ENCODE measurements around the gene CEP131.

CEP131 gene

DNA sequence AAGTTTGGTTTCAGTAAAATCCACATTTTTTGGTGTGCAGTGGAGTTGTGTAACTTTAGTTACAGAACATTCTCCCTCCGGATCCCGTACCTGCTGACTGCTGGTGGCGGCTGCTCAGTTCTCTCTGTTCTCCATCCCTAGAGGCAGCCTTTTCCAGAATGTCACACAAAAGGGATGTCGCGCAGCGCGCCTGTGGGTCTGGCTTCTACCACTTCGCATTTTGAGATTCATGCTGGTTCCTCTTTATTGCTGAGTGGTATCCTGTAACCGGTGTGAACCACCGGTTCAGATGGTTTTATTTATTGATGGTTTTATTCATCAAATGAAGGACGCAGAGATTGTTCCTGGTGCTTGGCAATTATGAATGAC, 981 bp upstream of the CEP131 start:
- DNase-seq (ENCODE audit: low read depth) = no peak

DNA sequence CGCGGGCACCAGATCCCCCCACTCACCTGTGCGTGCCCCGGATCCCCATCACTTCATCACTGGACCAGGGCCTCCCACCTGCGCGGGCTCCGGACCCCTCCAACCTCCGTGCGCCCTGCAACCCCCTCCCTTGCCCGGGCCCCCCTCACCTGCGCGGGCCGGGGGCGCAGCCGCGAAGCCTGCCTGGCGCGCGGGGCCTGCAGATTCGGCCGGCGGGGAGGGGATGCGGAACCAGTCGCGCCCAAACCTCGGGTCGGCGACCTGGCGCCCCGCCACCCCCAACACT, 202 bp downstream of the CEP131 start:
- DNase-seq (ENCODE audit: low read depth) = no peak

DNA sequence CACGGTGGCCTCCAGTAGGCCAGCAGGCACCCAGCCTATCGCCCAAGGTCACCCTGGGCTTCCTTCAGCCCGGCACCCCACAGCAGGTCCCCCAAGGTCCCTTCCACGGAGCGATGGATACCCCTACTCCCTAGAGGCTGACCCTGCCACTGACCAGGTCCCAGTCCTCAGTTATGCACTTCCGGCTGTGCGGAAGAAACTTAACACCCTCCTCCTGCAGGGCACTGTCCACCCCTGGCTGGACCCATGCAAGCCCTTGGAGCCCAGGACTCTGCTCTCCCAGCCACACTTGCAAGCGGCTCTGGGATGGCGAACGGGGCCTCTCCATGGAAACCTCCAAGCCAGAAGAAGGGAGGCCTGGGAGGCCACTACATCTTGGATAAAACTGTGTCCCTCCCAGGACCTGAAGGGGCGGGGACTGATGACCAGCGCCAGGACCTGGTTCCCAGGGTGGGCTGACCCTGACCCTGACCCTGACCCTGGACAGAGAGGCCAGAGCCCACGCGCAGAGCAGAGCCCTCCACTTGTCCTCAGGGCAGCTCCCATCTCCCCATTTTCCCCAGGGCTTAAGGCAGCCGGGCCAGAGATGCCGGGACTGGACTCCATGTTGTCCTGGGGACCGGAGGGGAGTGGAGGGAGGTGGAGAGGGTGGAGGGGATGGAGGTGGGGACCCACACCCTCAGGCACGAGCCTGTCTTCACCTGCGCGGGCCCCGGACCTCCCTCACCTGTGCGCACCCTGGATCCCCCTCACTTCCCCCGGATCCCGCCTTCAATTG, 734 bp downstream of the CEP131 start:
- no peak for DNase-seq (ENCODE audit: low read depth)

- DNase-seq (ENCODE audit: low read depth) = no peak
These were observed 1.4 kb downstream of the CEP131 start for GRCh38 chr17:81221371-81221841.

GRCh38 chr17:81219476-81220180, 3.1 kb downstream of the CEP131 start:
- no peak for DNase-seq (ENCODE audit: low read depth)

GRCh38 chr17:81218991-81219390, 3.8 kb downstream of the CEP131 start:
- no peak for DNase-seq (ENCODE audit: low read depth)

DNA sequence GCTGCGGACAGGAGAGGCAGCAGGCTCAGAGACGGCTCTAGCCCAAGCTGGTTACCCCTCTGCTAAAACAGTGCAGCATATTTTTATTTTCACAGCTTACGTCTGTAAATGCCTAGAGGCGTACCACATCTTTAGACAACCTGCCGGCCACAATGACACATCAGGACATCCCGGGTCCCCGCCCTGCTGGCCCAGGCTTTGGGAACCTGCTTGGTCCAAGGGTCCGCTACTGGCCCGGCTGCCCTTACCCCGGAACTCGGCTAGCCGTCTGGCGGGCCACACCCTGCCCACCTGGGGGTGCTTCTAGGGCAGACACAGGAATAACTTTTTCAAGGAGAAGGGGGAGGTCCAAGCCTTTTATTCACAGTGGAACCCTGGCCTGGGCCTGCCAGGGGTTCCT, 4.3 kb downstream of the CEP131 start:
- no peak for DNase-seq (ENCODE audit: low read depth)

DNA sequence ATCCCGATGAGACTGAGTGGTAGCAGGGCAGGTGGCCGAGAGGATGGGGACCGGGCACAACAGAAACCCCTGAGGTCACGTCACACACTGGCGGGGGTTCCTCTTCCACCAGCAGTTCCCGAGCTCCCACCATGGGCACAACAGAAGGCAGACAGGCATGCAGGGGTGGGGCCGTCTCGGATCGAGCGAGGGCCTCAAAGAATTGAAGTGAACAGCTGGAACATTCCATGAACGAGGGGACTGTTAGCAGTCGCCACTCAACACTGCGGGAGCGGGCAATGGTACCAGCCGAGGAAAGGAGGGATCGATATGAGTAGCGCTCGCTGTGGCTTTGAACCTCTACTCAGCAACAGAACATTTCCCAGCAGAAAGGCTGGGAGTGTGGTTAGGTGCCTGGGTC, 5.3 kb downstream of the CEP131 start:
- DNase-seq (ENCODE audit: low read depth) = no peak

GRCh38 chr17:81213978-81214377, 8.8 kb downstream of the CEP131 start:
- DNase-seq (ENCODE audit: low read depth) = no peak

- DNase-seq (ENCODE audit: low read depth) = no peak
These were observed 10.4 kb downstream of the CEP131 start for GRCh38 chr17:81212365-81212764.

DNA sequence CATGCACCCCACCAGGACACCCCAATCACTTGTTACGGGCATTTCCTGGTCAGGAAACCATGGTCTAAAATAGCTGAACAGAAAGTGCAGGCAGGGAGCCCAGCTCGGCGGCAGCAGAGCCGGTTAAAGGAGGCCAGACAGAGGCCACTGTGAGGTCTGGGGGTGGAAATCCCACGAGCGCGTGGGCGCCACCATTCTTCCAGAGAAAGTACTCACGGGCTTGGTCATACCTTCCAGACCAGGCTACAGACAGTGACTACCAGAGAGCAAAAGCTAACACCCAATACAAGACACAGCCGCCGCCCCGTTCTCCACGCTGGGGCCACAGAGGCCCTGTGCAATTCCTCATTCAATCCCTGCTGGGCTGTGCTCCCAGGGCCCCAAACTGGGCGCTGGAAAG, 11.9 kb downstream of the CEP131 start:
- no peak for DNase-seq (ENCODE audit: low read depth)

GRCh38 chr17:81210466-81210865, 12.3 kb downstream of the CEP131 start:
- no peak for DNase-seq (ENCODE audit: low read depth)

DNA sequence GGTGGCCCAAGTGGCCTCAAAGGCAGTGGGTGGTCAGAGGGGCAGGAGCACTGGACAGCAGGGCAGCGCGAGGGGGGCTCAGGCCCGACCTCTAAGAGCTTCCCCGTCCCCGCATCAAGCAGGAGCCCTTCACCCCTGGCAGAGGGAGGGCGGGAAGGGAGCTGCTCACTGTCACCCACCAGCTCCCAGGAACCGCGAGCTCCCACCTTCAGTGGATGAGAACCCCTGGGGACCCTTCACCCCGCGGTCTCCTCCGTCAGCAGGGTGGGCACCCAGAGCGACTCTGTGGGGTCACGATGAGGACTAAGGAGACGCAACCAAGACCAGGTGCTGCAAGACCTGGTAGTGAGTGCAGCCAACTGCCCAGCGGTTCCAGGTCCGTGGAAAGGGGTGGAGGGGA, 13.6 kb downstream of the CEP131 start:
- DNase-seq (ENCODE audit: low read depth) = no peak

- no peak for DNase-seq (ENCODE audit: low read depth)
These were observed 14.1 kb downstream of the CEP131 start for GRCh38 chr17:81208651-81209050.

- DNase-seq (ENCODE audit: low read depth) = no peak
These were observed 14.9 kb downstream of the CEP131 start for GRCh38 chr17:81207610-81208581.

GRCh38 chr17:81206657-81207056, 16.1 kb downstream of the CEP131 start:
- DNase-seq (ENCODE audit: low read depth) = no peak

DNA sequence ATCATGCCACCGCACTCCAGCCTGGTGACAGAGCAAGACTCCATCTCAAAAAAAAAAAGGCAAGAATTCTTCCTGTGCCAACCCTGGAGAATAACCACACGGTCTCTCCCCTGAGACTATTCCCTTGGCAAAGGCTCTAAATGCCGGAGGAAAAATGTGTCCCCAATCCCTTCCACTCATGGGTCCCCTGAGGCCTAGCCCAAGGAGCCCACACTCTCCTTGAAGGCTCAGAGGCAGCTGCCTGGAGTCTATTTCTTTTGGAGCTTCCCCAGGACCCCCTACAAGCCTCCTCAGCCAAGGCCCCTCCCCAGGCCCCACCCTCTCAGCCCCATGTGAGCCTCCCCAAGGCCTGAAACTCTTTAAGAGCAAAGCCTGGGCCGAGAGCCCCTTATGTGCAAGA, 16.6 kb downstream of the CEP131 start:
- no peak for DNase-seq (ENCODE audit: low read depth)

- DNase-seq (ENCODE audit: low read depth) = no peak
These were observed 18.2 kb downstream of the CEP131 start for GRCh38 chr17:81204578-81204977.

GRCh38 chr17:81203136-81203535, 19.6 kb downstream of the CEP131 start:
- no peak for DNase-seq (ENCODE audit: low read depth)

DNA sequence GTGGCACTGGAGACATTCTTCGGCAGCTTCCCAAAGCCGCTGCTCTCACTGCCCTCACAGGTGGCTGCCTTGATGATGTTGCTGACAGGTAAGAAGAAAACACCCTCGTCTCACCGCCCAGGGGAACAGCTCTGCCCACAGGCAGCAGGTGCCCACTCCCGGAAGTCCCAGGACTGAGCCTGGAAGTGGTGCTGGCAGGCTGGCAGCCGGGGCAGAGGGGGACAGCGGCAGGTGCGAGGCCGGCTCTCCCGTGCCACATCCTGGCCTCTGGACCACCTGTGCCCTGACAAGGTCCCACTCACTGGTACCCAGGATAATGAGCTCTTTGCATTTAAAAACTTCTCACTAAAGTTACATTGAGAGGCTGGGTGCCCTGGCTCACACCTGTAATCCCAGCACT, 20.4 kb downstream of the CEP131 start:
- DNase-seq (ENCODE audit: low read depth) = no peak

DNA sequence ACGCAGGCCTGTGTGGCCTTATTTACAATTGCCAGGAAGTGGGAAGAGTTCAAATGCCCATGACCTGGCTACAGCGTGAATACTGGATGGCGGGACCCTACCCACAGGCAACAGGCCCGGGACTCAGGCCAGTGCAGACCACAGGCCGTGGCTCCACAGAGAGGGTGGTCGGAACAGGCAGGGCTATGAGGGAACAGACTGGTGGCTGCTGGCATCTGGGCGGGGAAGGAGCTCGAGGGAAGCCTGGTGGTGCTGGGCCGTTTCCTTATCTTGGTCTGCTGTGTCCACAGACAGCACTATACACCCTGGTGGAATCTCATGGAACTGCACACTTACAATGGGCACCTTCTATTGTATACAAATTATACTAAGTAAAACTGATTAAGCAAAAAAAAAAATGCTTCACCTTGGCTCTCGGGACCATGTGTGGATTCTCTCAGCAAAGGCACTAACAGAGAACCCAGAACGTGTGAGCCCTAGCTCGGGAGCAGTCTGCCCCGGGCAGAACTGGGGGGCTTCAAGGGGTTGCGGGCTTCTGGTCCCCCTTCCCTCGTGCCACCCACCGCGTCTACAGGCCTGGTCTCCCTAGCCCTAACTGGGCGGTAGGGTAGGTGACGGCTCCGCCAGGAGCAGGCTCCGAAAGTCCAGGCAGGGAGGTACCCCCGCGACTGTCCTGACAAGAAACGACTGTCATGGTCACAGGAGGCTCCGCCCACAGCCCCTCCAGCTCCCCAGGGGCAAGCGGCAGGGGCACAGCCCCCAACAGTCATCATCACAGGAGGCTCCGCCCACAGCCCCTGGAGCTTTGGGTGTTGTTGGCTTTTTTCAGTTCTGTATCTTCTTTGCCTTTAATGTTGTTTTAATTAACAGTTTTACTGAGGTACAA, 21.8 kb downstream of the CEP131 start:
- no peak for DNase-seq (ENCODE audit: low read depth)

GRCh38 chr17:81200201-81200600, 22.6 kb downstream of the CEP131 start:
- no peak for DNase-seq (ENCODE audit: low read depth)

Measured in activated T-helper 1 cell treated with Interleukin-2 at 50 U/mL for 16 hours (primary cell).